ENCODE data around the gene NCEH1.

GRCh38 chr3:172598904-172599303, 112.0 kb downstream of the NCEH1 start:
- TF ChIP-seq, protein P1, sequence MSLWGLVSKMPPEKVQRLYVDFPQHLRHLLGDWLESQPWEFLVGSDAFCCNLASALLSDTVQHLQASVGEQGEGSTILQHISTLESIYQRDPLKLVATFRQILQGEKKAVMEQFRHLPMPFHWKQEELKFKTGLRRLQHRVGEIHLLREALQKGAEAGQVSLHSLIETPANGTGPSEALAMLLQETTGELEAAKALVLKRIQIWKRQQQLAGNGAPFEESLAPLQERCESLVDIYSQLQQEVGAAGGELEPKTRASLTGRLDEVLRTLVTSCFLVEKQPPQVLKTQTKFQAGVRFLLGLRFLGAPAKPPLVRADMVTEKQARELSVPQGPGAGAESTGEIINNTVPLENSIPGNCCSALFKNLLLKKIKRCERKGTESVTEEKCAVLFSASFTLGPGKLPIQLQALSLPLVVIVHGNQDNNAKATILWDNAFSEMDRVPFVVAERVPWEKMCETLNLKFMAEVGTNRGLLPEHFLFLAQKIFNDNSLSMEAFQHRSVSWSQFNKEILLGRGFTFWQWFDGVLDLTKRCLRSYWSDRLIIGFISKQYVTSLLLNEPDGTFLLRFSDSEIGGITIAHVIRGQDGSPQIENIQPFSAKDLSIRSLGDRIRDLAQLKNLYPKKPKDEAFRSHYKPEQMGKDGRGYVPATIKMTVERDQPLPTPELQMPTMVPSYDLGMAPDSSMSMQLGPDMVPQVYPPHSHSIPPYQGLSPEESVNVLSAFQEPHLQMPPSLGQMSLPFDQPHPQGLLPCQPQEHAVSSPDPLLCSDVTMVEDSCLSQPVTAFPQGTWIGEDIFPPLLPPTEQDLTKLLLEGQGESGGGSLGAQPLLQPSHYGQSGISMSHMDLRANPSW (CRISPR knock-in tag; IDR thresholded peaks at IDR 0.05) = no peak
- TF ChIP-seq TBL1XR1 (IDR thresholded peaks at IDR 0.05; ENCODE audit: low read length in 2 of 2) = no peak
- TF ChIP-seq JUNB (CRISPR knock-in tag; conservative IDR thresholded peaks at IDR 0.05) = no peak
